Measurements from ENCODE around the gene OPN1SW.

OPN1SW gene

DNA sequence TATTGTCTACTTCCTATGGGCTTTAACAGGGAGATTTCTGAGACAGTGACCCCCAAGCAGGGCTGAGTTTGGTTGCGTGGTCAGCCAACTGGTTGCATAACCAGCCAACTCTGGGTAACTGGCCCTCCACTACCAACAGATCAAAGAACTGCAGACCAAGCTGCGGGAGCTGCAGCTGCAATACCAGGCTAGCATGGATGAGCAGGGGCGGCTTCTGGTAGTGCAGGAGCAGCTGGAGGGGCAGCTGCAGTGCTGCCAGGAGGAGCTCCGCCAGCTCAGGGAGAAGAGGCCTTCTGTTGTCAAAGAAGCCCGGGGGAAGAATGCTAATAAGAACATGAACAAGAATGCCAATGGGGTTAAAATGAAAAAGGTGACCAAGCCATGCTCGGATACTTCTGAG lies 38.9 kb upstream of the OPN1SW start:
- no peaks in the 10 kb centered on the region for H3K27me3 ChIP-seq (ENCODE audit: insufficient read depth, low read depth)
- H3K79me2 ChIP-seq (ENCODE audit: insufficient read depth, low read depth) = no peaks in the 10 kb centered on the region
- peaks cover 27% of the 10 kb centered on the region for H3K4me1 ChIP-seq (ENCODE audit: low read depth, poor library complexity, severe bottlenecking)
- H3K4me3 ChIP-seq (IDR thresholded peaks at IDR 0.05; ENCODE audit: insufficient read depth, low read depth, low read length) = no peak overlapping the region
- no peaks in the 10 kb centered on the region for H3K36me3 ChIP-seq (ENCODE audit: insufficient read depth)
- TF ChIP-seq, protein P1, sequence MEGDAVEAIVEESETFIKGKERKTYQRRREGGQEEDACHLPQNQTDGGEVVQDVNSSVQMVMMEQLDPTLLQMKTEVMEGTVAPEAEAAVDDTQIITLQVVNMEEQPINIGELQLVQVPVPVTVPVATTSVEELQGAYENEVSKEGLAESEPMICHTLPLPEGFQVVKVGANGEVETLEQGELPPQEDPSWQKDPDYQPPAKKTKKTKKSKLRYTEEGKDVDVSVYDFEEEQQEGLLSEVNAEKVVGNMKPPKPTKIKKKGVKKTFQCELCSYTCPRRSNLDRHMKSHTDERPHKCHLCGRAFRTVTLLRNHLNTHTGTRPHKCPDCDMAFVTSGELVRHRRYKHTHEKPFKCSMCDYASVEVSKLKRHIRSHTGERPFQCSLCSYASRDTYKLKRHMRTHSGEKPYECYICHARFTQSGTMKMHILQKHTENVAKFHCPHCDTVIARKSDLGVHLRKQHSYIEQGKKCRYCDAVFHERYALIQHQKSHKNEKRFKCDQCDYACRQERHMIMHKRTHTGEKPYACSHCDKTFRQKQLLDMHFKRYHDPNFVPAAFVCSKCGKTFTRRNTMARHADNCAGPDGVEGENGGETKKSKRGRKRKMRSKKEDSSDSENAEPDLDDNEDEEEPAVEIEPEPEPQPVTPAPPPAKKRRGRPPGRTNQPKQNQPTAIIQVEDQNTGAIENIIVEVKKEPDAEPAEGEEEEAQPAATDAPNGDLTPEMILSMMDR (conservative IDR thresholded peaks at IDR 0.05; ENCODE audit: low read depth, low read length) = no peak
- H3K9ac ChIP-seq = no peak overlapping the region
- H2AFZ ChIP-seq (ENCODE audit: low read depth) = no peak overlapping the region
- H4K20me1 ChIP-seq (ENCODE audit: insufficient read depth) = no peaks in the 10 kb centered on the region
- no peak overlapping the region for H3K4me2 ChIP-seq
- no peak overlapping the region for H3K27ac ChIP-seq

DNA sequence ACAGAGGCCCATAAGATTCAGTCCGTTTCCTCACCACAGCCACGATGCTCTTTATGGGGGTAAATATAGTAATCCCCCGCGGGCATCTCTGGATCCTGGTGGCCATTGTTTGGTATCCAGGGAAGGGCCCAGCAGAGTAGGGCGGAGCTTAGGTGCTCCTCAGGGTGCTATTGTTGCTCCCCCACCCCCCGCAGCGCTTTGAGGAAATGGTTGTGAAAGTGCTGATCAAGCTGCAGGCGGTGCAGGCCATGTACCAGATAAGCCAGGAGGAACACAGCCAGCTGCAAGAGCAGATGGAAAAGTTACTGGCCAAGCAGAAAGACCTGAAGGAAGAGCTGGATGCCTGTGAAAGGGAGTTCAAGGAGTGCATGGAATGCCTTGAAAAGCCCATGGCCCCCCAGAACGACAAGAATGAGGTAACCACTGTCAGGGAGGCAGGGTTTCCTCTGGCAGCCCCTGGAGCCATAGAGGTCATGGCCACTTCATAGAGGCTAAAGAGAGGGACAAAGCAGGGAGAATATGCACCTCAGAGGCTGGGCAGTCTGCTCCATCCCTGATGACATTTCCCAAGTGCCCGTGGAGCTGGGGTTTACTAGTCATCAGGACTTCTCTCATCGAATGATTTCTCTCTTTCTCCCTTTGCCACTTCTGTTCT lies 37.0 kb upstream of the OPN1SW start:
- H3K36me3 ChIP-seq (ENCODE audit: insufficient read depth) = no peaks in the 10 kb centered on the region

DNA sequence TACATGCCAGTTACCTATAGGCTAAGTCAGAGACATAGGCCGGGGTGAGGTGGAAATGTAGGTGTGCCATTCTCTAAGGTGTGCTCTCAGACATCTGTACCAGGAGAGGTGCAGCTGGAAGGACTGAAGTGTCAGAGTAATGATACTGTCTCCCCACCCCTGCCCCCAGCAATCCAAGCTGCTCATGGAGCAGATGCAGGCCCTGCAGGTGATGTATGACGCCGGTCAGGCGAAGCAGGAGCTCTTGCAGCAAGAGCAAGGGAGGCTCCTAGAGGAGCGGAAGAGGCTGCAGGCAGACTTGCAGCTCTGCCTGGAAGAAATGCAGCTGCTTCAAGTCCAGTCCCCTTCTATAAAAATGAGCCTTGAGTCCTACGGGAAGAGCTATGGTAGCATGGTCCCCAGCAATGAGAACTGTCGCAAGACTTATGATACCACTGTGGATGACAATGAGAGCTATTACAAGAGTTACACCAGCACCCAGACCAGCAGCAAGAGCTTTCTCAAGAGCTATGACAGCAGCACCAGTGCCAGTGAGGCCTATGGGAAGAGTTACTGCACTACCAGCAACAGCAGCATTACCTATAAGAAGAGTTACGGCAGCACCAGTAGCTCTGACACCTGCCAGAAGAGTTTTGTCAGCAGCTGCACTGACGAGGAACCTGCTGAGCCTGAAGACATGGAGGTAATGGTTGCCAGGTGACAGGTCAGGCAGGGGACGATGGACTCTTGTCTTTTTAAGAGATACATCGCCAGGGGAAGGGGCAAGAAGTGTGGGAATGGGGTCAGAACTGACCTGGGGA lies 36.2 kb upstream of the OPN1SW start:
- Histone ChIP-seq H3K4me1 (ENCODE audit: low read depth, poor library complexity, severe bottlenecking) (peaks cover 27% of the 10 kb centered on the region), H3K4me2 (peak overlapping the region; percentile 58), H3K4me3 (IDR thresholded peaks at IDR 0.05; ENCODE audit: insufficient read depth, low read depth, low read length) (no peak overlapping the region), H3K79me2 (ENCODE audit: insufficient read depth, low read depth) (no peaks in the 10 kb centered on the region), H4K20me1 (ENCODE audit: insufficient read depth) (no peaks in the 10 kb centered on the region), H3K27ac (peak overlapping the region; percentile 6; the same call in 1 of the 2 replicates), H3K9ac (no peak overlapping the region), H2AFZ (ENCODE audit: low read depth) (peak overlapping the region; percentile 21; the same call in 1 of the 2 replicates), H3K27me3 (ENCODE audit: insufficient read depth, low read depth) (no peaks in the 10 kb centered on the region), H3K36me3 (ENCODE audit: insufficient read depth) (no peaks in the 10 kb centered on the region)
- TF ChIP-seq, protein P1 (conservative IDR thresholded peaks at IDR 0.05; ENCODE audit: low read depth, low read length) = no peak

More for the DNA sequence above, 37.0 kb upstream of the OPN1SW start:
- Histone ChIP-seq H4K20me1 (ENCODE audit: insufficient read depth) (no peaks in the 10 kb centered on the region), H3K9ac (no peak overlapping the region), H3K79me2 (ENCODE audit: insufficient read depth, low read depth) (no peaks in the 10 kb centered on the region), H3K27ac (peak overlapping the region; percentile 6; the same call in 1 of the 2 replicates), H2AFZ (ENCODE audit: low read depth) (peak overlapping the region; percentile 21; the same call in 1 of the 2 replicates), H3K4me3 (IDR thresholded peaks at IDR 0.05; ENCODE audit: insufficient read depth, low read depth, low read length) (no peak overlapping the region), H3K27me3 (ENCODE audit: insufficient read depth, low read depth) (no peaks in the 10 kb centered on the region), H3K4me1 (ENCODE audit: low read depth, poor library complexity, severe bottlenecking) (peaks cover 27% of the 10 kb centered on the region), H3K4me2 (peak overlapping the region; percentile 58)
- TF ChIP-seq, protein P1 (conservative IDR thresholded peaks at IDR 0.05; ENCODE audit: low read depth, low read length) = no peak

DNA sequence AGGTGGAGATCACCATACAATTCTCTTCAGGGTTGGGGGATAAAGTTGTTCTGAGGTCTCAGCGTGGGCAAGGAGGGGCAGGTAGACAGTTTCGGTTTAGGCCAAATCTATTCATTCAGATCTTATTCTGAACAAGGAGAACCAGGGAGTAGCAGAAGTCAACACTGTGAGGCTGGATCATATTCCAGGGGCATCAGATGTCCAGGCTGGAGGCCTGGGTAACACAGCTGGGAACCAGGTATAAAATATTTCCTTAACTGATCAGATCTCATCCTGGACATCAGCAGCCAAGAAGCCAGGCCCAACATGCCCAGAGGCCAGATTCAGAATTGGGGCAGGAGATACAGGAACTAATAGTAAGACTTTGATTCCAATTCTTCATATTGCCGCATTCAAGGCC lies 35.4 kb upstream of the OPN1SW start:
- no peaks in the 10 kb centered on the region for H3K27me3 ChIP-seq (ENCODE audit: insufficient read depth, low read depth)
- no peak overlapping the region for H3K27ac ChIP-seq
- H4K20me1 ChIP-seq (ENCODE audit: insufficient read depth) = no peaks in the 10 kb centered on the region
- no peak overlapping the region for H3K9ac ChIP-seq
- no peak overlapping the region for H2AFZ ChIP-seq (ENCODE audit: low read depth)
- peaks cover 27% of the 10 kb centered on the region for H3K4me1 ChIP-seq (ENCODE audit: low read depth, poor library complexity, severe bottlenecking)
- no peak overlapping the region for H3K4me3 ChIP-seq (IDR thresholded peaks at IDR 0.05; ENCODE audit: insufficient read depth, low read depth, low read length)
- no peaks in the 10 kb centered on the region for H3K36me3 ChIP-seq (ENCODE audit: insufficient read depth)
- H3K79me2 ChIP-seq (ENCODE audit: insufficient read depth, low read depth) = no peaks in the 10 kb centered on the region
- no peak overlapping the region; the same call in 1 of the 2 replicates for H3K4me2 ChIP-seq
- TF ChIP-seq, protein P1 (conservative IDR thresholded peaks at IDR 0.05; ENCODE audit: low read depth, low read length) = no peak
